Hepatic stellate cell (primary cell): Measurements from ENCODE around the gene HEG1.

Experiments used
- DNase-seq: peaks from one replicate; pipeline ENCODE4 v3.0.0; 2011; ENCODE audit warnings: low spot score

The HEG1 gene

DNA sequence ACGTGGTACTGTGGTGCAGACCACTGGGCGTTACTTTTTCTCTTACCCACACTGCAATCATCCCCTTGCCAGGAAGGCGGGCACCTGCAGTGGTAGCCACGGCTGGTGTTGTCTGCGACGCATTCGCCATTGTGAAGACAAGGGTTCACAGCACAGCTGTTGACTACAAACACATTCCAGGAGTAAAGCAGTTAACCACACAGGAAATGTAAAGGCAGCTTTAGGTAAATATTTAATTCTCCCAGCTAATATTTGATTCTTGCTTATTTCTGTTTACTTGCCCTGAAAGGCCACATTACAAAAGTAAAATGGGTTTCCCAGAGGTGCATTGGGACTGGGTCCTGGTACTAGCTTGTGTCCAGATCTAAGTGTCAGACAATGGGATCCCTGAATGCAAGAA, 45.4 kb downstream of the HEG1 start:
- DNase-seq = no peak

GRCh38 chr3:125008766-125009165, 47.0 kb downstream of the HEG1 start:
- DNase-seq = no peak

- DNase-seq = no peak
Observed at GRCh38 chr3:125006291-125006731, 49.5 kb downstream of the HEG1 start.

DNA sequence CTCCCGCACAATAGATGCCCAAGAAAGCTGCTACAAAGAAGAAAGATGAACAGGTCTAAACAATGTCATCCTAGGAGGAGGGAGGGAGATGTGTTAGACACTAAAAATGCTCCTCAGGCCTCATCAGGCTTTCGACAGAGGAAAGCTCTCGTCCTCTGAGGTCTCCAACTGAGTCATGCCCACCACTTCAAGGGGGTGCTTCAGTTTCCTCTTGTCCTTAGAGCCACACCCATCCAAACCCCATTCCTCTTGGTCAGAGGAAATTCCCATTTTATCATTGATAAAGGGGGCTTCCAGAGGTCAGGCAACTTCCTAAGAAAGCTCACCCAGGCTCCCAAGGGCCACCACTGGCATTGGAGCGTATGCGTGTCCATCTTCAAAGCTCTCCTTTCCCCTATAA, 50.1 kb downstream of the HEG1 start:
- DNase-seq = no peak

GRCh38 chr3:125005222-125005621, 50.6 kb downstream of the HEG1 start:
- no peak for DNase-seq

- no peak for DNase-seq
Observed at GRCh38 chr3:125003859-125004595, 51.8 kb downstream of the HEG1 start.

DNA sequence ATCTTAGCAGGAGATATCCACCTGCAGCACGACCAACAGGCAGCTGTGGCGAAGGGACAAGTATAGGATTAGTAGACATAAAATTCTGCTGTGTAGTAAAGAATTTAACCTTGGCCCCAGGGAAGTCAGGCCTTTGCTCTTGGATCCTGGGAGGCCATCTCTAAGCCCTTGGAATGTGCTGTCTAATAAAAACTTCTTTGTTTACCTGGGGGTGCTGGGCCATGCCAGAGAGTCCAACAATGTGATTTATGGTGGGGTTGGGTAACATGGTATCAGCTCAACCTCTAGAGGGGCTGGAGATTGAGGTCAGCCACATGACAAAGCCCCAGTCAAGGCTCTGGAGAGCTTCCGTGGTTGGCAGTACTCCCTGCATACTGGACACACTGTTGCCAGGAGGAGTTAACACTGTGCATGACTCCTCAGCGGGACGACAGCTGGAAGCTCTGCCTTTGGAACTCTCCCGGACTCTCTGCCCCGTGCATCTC, 52.4 kb downstream of the HEG1 start:
- DNase-seq = no peak

- DNase-seq = no peak
Observed at GRCh38 chr3:125002414-125003368, 53.1 kb downstream of the HEG1 start.

DNA sequence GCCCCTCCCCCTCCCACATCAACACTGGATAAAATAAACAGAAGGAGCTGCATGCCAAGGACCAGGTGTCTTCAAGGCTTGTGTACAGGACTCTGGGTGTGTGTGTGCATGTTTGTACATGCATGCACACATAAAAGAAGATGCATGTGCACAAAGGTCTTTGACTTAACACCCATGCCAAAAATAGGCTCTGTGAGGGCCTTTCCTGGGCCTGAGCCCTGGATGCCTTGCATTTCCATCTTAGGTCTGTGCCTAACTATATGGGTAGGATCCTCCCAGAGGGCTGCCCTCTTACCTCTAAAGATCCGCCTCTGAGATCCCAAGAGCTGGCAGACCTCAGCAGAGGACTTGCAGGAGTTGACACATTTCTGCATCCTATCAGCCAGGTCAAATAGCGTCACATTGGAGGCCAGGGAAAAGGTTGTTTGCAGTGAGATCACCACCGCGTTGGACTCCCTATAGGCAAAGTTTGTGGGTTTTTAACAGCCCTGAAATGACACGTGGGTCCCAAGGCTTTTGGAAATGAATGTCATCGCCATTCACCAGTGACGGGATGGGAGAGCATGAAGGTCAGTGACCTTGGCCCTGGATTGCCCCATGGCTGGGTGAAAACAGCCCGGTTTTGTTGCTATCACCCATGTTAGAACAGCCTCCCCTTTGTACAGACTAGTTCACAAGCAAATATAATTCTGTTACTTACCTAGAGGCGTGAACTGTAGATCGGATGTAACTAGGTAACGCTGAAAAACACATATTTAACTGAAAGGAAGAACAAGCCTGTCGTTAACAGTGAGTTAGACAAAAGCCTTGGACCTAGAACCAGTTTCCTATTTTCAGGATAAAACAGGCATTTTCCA, 54.0 kb downstream of the HEG1 start:
- DNase-seq = no peak

- no peak for DNase-seq
Observed at GRCh38 chr3:125000661-125001060, 55.1 kb downstream of the HEG1 start.

GRCh38 chr3:124999897-125000435, 55.8 kb downstream of the HEG1 start:
- no peak for DNase-seq

- no peak for DNase-seq
Observed at GRCh38 chr3:124999317-124999716, 56.5 kb downstream of the HEG1 start.

- DNase-seq = no peak
Observed at GRCh38 chr3:124998247-124998630, 57.6 kb downstream of the HEG1 start.

DNA sequence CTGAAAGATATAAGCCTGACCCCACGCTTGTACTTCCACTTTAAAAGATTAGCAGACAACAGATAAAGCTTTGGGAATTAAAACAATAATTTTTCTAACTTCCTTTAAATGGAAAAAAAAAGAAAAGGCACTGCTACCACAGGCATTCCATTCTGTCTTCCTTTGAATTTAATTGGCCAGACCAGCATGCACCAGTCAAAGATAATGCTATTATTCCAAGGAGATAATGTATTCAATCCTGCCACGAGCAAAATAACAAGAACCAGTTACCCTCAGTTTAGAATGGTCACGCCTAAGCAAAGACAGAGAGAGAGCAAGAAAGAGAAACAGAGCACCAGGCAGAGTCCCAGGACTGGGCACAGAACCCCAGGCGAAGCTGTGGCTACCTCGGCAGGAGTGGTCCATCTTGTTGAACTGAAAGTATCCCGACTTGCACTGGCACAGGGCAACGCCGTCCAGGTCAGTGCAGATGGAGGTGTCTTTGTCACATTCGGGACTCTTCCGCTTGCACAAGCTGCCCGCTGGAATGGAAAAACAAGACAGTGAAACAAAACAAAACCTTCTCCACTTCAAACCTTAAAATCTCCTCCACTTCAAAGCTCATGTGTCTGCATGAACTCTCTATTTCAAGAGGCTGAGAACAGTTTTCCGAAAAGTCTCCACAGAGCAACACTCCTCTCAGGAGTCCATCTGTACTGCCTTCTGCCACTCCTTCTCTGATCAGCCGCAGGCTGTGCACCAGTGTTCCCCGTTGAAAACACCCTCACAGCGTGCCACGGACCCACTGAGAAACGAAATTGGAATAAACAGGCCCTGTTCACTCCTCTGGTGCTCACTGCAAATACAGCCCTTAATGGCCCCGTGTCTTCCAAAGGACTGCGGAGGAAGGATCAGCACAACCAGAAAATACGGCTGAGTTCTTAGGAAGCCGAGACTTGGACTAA, 58.2 kb downstream of the HEG1 start:
- no peak for DNase-seq

DNA sequence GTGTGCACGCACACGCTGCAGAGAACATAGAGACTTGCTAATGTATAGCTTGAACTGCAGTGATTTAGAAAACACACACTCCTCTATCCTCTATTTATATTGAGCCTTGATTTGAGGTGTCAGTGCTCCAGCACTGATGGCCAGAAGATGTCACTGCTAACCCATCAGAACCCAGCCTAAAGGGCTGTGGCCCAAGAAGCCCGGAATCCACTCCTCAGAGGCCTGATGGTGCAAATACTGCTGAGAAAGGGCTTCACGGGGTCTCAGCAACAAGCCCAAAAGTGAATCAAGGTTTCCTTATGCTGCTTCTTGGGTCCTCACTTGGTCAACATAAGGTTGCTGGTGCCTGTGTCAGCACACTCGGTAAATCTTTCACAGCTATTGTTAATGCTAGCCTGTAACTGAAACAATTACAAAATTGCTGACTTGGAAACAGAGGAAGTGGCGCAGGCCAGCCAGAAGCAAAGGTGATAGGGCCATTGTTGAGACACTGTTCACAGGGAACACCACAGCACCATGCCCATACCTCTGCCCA, 60.3 kb downstream of the HEG1 start:
- DNase-seq = peak; percentile 48

DNA sequence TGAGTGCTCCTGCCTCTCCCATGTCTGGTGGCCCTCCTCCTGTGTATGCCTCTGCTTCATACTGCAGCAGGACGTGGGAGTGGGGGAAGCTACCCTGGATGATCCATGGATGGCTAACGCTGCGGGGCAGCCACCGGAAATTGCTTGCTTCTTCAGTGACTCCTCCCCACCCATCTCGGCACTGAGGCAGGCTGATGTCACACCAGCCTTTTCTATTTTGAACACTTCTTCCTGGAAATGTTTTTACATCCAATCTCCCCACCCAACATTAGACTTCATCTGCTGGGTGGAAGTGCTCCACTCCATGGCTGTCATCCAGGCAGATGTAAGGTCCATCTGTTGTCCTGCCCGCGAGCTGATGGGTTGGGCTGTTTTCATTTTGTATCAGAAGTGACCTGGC, 62.3 kb downstream of the HEG1 start:
- DNase-seq = peak; percentile 49

GRCh38 chr3:124992041-124992440, 63.8 kb downstream of the HEG1 start:
- DNase-seq = no peak

- DNase-seq = peak; percentile 82
Observed at GRCh38 chr3:124986192-124987143, 69.3 kb downstream of the HEG1 start.

DNA sequence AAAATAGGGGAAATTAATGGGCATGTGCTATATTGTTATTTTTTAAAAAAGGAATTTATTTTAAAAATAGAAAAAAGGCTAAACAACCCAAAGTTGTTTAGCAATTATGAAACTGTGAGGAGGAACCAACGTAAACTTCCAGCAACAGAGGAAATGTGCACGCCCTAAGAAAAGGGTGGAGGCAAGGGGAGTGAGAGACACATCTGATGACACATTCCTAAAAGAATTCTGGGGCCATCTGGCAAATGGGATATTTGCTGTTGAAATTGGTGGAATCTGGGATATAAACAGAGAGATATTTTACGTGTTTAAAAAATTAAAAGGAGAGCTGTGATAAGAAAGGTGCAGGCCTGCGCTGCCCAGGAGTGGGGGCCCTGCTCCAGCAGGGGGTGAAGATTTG, 70.4 kb downstream of the HEG1 start:
- DNase-seq = peak; percentile 87
